MM.1S (cell line): ENCODE data around the gene ALKBH3.
A peak's percentile ranks its signal among the peaks of the same experiment; 100 is the strongest.

Experiments used
- DNase-seq: peaks from one replicate; pipeline ENCODE4 v3.0.0-alpha.2; 2015
- H2AFZ ChIP-seq: fragments of 300-600 bp; sonication (generic); 2 replicates; pipeline ENCODE4 v1.6.0; 2016; ENCODE audit warnings: antibody characterized with exemption, low read length
- H3F3A ChIP-seq: fragments of 300-600 bp; sonication (generic); 2 replicates; pipeline ENCODE4 v1.6.1; 2016; ENCODE audit warnings: mild to moderate bottlenecking, antibody characterized with exemption, low read length, moderate library complexity, mixed read lengths; ENCODE audit not compliant: insufficient read depth
- H3K27ac ChIP-seq: fragments of 300-600 bp; sonication (generic); 2 replicates; pipeline ENCODE4 v1.5.1; 2016; ENCODE audit warnings: mild to moderate bottlenecking, low read length
- H3K27me3 ChIP-seq: fragments of 300-600 bp; sonication (generic); replicated peaks from 2 replicates; pipeline ENCODE4 v1.6.0; 2016; ENCODE audit warnings: low read length; ENCODE audit not compliant: insufficient read depth
- H3K36me3 ChIP-seq: fragments of 300-600 bp; sonication (generic); replicated peaks from 2 replicates; pipeline ENCODE4 v1.6.1; 2016; ENCODE audit warnings: mild to moderate bottlenecking, low read length, mixed read lengths; ENCODE audit not compliant: insufficient read depth
- H3K4me1 ChIP-seq: fragments of 300-600 bp; sonication (generic); 2 replicates; pipeline ENCODE4 v1.6.1; 2016; ENCODE audit warnings: low read length, mixed read lengths
- H3K4me2 ChIP-seq: fragments of 300-600 bp; sonication (generic); 2 replicates; pipeline ENCODE4 v1.6.0; 2016; ENCODE audit warnings: low read depth, low read length
- H3K4me3 ChIP-seq: fragments of 300-600 bp; sonication (generic); 2 replicates; pipeline ENCODE4 v1.5.1; 2016; ENCODE audit warnings: low read length, mixed read lengths
- H3K79me2 ChIP-seq: fragments of 300-600 bp; sonication (generic); 2 replicates; pipeline ENCODE4 v1.6.1; 2016; ENCODE audit warnings: mixed run types, low read length, mixed read lengths
- H3K9ac ChIP-seq: fragments of 300-600 bp; sonication (generic); 2 replicates; pipeline ENCODE4 v1.6.1; 2016; ENCODE audit warnings: low read length, mixed read lengths
- H3K9me2 ChIP-seq: fragments of 300-600 bp; sonication (generic); replicated peaks from 2 replicates; pipeline ENCODE4 v1.6.1; 2016; ENCODE audit warnings: mild to moderate bottlenecking, low read length, mixed read lengths; ENCODE audit not compliant: insufficient read depth
- H3K9me3 ChIP-seq: fragments of 300-600 bp; sonication (generic); replicated peaks from 2 replicates; pipeline ENCODE4 v1.6.1; 2016; ENCODE audit warnings: mild to moderate bottlenecking, low read length, mixed read lengths; ENCODE audit not compliant: insufficient read depth
- H4K20me1 ChIP-seq: fragments of 300-600 bp; sonication (generic); 2 replicates; pipeline ENCODE4 v1.6.1; 2016; ENCODE audit warnings: mild to moderate bottlenecking, low read length, moderate library complexity, mixed read lengths; ENCODE audit not compliant: insufficient read depth
- CTCF ChIP-seq: fragments of 300-600 bp; sonication (generic); IDR thresholded peaks from 2 replicates; pipeline ENCODE4 v1.5.1; 2016; ENCODE audit warnings: antibody characterized with exemption, low read length, mixed read lengths
- EZH2 ChIP-seq: fragments of 300-600 bp; sonication (generic); optimal IDR thresholded peaks from 2 replicates; pipeline ENCODE3; 2017; ENCODE audit warnings: low read depth, mild to moderate bottlenecking, antibody characterized with exemption, low read length, mixed read lengths
- EZH2phosphoT487 ChIP-seq: fragments of 300-600 bp; sonication (generic); IDR thresholded peaks from 2 replicates; pipeline ENCODE4 v1.6.1; 2018; ENCODE audit warnings: antibody characterized with exemption, low read length

ALKBH3 gene

GRCh38 chr11:43866969-43867368 is 13.7 kb upstream of the ALKBH3 start:
- H4K20me1 ChIP-seq: no peaks in the 10 kb centered on the region
- no peaks in the 10 kb centered on the region for H3K9me2 ChIP-seq
- no peak overlapping the region for H3K9ac ChIP-seq
- H2AFZ ChIP-seq: no peak overlapping the region
- TF ChIP-seq EZH2phosphoT487: no peak
- no peak for TF ChIP-seq EZH2
- no peak for TF ChIP-seq CTCF
- DNase-seq: no peak
- no peak overlapping the region for H3K4me3 ChIP-seq
- no peaks in the 10 kb centered on the region for H3K9me3 ChIP-seq
- no peak overlapping the region for H3K4me2 ChIP-seq
- H3K27ac ChIP-seq: no peak overlapping the region
- H3K79me2 ChIP-seq: no peaks in the 10 kb centered on the region
- peaks cover 15% of the 10 kb centered on the region for H3K4me1 ChIP-seq
- 0 out of 2 replicates have a peak, but pooled peaks cover 8% of the 10 kb centered on the region for H3F3A ChIP-seq
- peaks cover 38% of the 10 kb centered on the region for H3K27me3 ChIP-seq
- no peaks in the 10 kb centered on the region for H3K36me3 ChIP-seq

GRCh38 chr11:43868852-43869567 is 11.6 kb upstream of the ALKBH3 start:
- no peak overlapping the region for H3K9ac ChIP-seq
- H3K9me3 ChIP-seq: no peaks in the 10 kb centered on the region
- H3K4me2 ChIP-seq: peak overlapping the region; percentile 42
- no peak overlapping the region for H2AFZ ChIP-seq
- no peak for TF ChIP-seq EZH2
- H3K9me2 ChIP-seq: no peaks in the 10 kb centered on the region
- H3K27ac ChIP-seq: no peak overlapping the region
- no peaks in the 10 kb centered on the region for H3K36me3 ChIP-seq
- H3K4me1 ChIP-seq: peaks cover 15% of the 10 kb centered on the region
- no peaks in the 10 kb centered on the region for H3K79me2 ChIP-seq
- peaks cover 58% of the 10 kb centered on the region for H3K27me3 ChIP-seq
- no peak overlapping the region for H3K4me3 ChIP-seq
- DNase-seq: peak; percentile 76
- 0 out of 2 replicates have a peak, but pooled peaks cover 8% of the 10 kb centered on the region for H3F3A ChIP-seq
- no peaks in the 10 kb centered on the region for H4K20me1 ChIP-seq

- Histone ChIP-seq H3K27ac (no peak overlapping the region), H3K9me2 (no peaks in the 10 kb centered on the region), H4K20me1 (no peaks in the 10 kb centered on the region), H3K9me3 (no peaks in the 10 kb centered on the region), H3K27me3 (peaks cover 75% of the 10 kb centered on the region), H2AFZ (no peak overlapping the region), H3F3A (0 out of 2 replicates have a peak, but pooled peaks cover 8% of the 10 kb centered on the region), H3K4me1 (peaks cover 15% of the 10 kb centered on the region), H3K4me2 (no peak overlapping the region), H3K4me3 (no peak overlapping the region), H3K79me2 (no peaks in the 10 kb centered on the region), H3K36me3 (no peaks in the 10 kb centered on the region), H3K9ac (no peak overlapping the region)
- no peak for TF ChIP-seq EZH2
- TF ChIP-seq CTCF: no peak
- no peak for TF ChIP-seq EZH2phosphoT487
- no peak for DNase-seq
These were observed 9.6 kb upstream of the ALKBH3 start for GRCh38 chr11:43871051-43871450.

GRCh38 chr11:43872995-43873394 is 7.6 kb upstream of the ALKBH3 start:
- Histone ChIP-seq H3F3A (0 out of 2 replicates have a peak, but pooled peaks cover 8% of the 10 kb centered on the region), H4K20me1 (no peaks in the 10 kb centered on the region), H3K9me3 (no peaks in the 10 kb centered on the region), H3K4me3 (no peak overlapping the region), H3K27ac (no peak overlapping the region), H3K9ac (no peak overlapping the region), H3K9me2 (no peaks in the 10 kb centered on the region), H3K27me3 (peaks cover 79% of the 10 kb centered on the region), H2AFZ (no peak overlapping the region), H3K4me2 (no peak overlapping the region), H3K4me1 (peaks cover 15% of the 10 kb centered on the region), H3K79me2 (no peaks in the 10 kb centered on the region), H3K36me3 (no peaks in the 10 kb centered on the region)
- TF ChIP-seq CTCF (no peak), EZH2 (no peak), EZH2phosphoT487 (no peak)
- no peak for DNase-seq
